GM23338 (cell line): ENCODE results near the gene CTCFL. TPM values are rescaled to one million over a fixed set of nuclear protein-coding genes. Genes with fewer than 3 reads are reported as not detected.

Source experiments
- ATAC-seq: fragments of 200-7000 bp; cut with Tn5 transposase; 3 replicates; pipeline ENCODE4 v1.9.1; 2020
- DNase-seq: peaks from one replicate; pipeline ENCODE4 v3.0.0-alpha.2; 2015; ENCODE audit warnings: low spot score
- H2AFZ ChIP-seq: fragments of 200-600 bp; sonication (generic); 2 replicates; pipeline ENCODE4 v1.8.0; 2016; ENCODE audit warnings: antibody characterized with exemption, mild to moderate bottlenecking, moderate library complexity
- H3F3A ChIP-seq: fragments of 200-600 bp; sonication (generic); replicated peaks from 2 replicates; pipeline ENCODE4 v1.8.0; 2017; ENCODE audit warnings: antibody characterized with exemption, mixed run types, low read depth
- H3K27ac ChIP-seq: fragments of 200-600 bp; sonication (generic); 2 replicates; pipeline ENCODE4 v1.6.1; 2016; ENCODE audit warnings: low read depth
- H3K27me3 ChIP-seq: fragments of 200-600 bp; sonication (generic); 2 replicates; pipeline ENCODE4 v1.8.0; 2016; ENCODE audit warnings: mild to moderate bottlenecking, mixed run types, moderate library complexity; ENCODE audit not compliant: insufficient read depth
- H3K36me3 ChIP-seq: fragments of 200-600 bp; sonication (generic); 2 replicates; pipeline ENCODE4 v1.8.0; 2016; ENCODE audit warnings: mild to moderate bottlenecking; ENCODE audit not compliant: insufficient read depth
- H3K4me1 ChIP-seq: fragments of 200-600 bp; sonication (generic); 2 replicates; pipeline ENCODE4 v1.8.0; 2016; ENCODE audit warnings: mild to moderate bottlenecking, moderate library complexity; ENCODE audit not compliant: insufficient read depth
- H3K4me2 ChIP-seq: fragments of 200-600 bp; sonication (generic); 2 replicates; pipeline ENCODE4 v1.7.1; 2017; ENCODE audit warnings: mixed run types
- H3K4me3 ChIP-seq: fragments of 200-600 bp; sonication (generic); 2 replicates; pipeline ENCODE4 v1.6.1; 2016; ENCODE audit warnings: mixed run types
- H3K79me2 ChIP-seq: fragments of 200-600 bp; sonication (generic); replicated peaks from 2 replicates; pipeline ENCODE4 v1.8.0; 2017; ENCODE audit warnings: mild to moderate bottlenecking; ENCODE audit not compliant: insufficient read depth
- H3K9me2 ChIP-seq: fragments of 200-600 bp; sonication (generic); 2 replicates; pipeline ENCODE4 v1.8.0; 2017; ENCODE audit not compliant: insufficient read depth
- H4K20me1 ChIP-seq: fragments of 200-600 bp; sonication (generic); replicated peaks from 2 replicates; pipeline ENCODE4 v1.8.0; 2017; ENCODE audit warnings: mild to moderate bottlenecking; ENCODE audit not compliant: insufficient read depth
- H3K27ac Mint-ChIP-seq: 2 replicates; pipeline ENCODE4 v1.8.0; 2020; ENCODE audit warnings: inconsistent platforms, mild to moderate bottlenecking, moderate library complexity, mixed read lengths
- H3K27me3 Mint-ChIP-seq: 3 replicates; pipeline ENCODE4 v1.8.0; 2022; ENCODE audit warnings: low read depth, mild to moderate bottlenecking, moderate library complexity, mixed read lengths, inconsistent platforms; ENCODE audit not compliant: insufficient read depth, poor library complexity
- H3K36me3 Mint-ChIP-seq: 3 replicates; pipeline ENCODE4 v1.8.0; 2021; ENCODE audit warnings: low read depth, mild to moderate bottlenecking, inconsistent platforms, moderate library complexity, mixed read lengths
- H3K4me1 Mint-ChIP-seq: 3 replicates; pipeline ENCODE4 v1.8.0; 2020; ENCODE audit warnings: mild to moderate bottlenecking, inconsistent platforms, mixed read lengths
- H3K4me3 Mint-ChIP-seq: 3 replicates; pipeline ENCODE4 v1.8.0; 2021; ENCODE audit warnings: moderate library complexity, mild to moderate bottlenecking, inconsistent platforms, mixed read lengths
- H3K9me3 Mint-ChIP-seq: 3 replicates; pipeline ENCODE4 v1.8.0; 2020; ENCODE audit warnings: moderate library complexity, mild to moderate bottlenecking, inconsistent platforms, mixed read lengths
- CREB1 ChIP-seq: fragments of 250-450 bp; sonication (Bioruptor Pico); IDR thresholded peaks from 2 replicates; pipeline ENCODE4 v1.5.0; 2020; ENCODE audit warnings: low read depth, mild to moderate bottlenecking, moderate library complexity
- EZH2 ChIP-seq: fragments of 200-600 bp; sonication (generic); IDR thresholded peaks from one replicate; pipeline ENCODE4 v1.8.0; 2017; ENCODE audit warnings: antibody characterized with exemption, mild to moderate bottlenecking, low read depth; ENCODE audit not compliant: unreplicated experiment
- JUNB ChIP-seq: IDR thresholded peaks from one replicate; pipeline ENCODE4 v1.6.1; 2016; ENCODE audit warnings: antibody characterized with exemption; ENCODE audit not compliant: unreplicated experiment
- NANOG ChIP-seq: IDR thresholded peaks from 2 replicates; pipeline ENCODE4 v1.6.1; 2016; ENCODE audit warnings: antibody characterized with exemption, borderline replicate concordance
- POLR2AphosphoS5 ChIP-seq: IDR thresholded peaks from 2 replicates; pipeline ENCODE4 v1.6.1; 2016; ENCODE audit warnings: antibody characterized with exemption, low read depth
- STAT1 ChIP-seq: IDR thresholded peaks from one replicate; pipeline ENCODE4 v1.6.1; 2016; ENCODE audit warnings: antibody characterized with exemption; ENCODE audit not compliant: unreplicated experiment
- ZNF114 ChIP-seq: fragments of 250-450 bp; sonication (Bioruptor Pico); IDR thresholded peaks from 2 replicates; pipeline ENCODE4 v1.5.0; 2020; ENCODE audit warnings: mild to moderate bottlenecking, moderate library complexity
- ZNF331 ChIP-seq: fragments of 250-450 bp; sonication (Bioruptor Pico); IDR thresholded peaks from 2 replicates; pipeline ENCODE4 v1.5.0; 2020; ENCODE audit warnings: low read depth, mild to moderate bottlenecking, moderate library complexity
- polyA plus RNA-seq: library from polyadenylated mRNA; unstranded; fragments of >200 nt; fragmentation: Nextera tagmentation; extraction: Ambion mirVana; gene quantifications from 2 replicates; pipeline ENCODE4 v1.2.1, GENCODE V29; 2016
- total RNA-seq: library from RNA; depleted of rRNA; stranded (reverse); fragments of >200 nt; shearing (Covaris generic); gene quantifications from 2 replicates; pipeline ENCODE4 v1.2.3, GENCODE V29; 2014
- TF ChIP-seq, protein P1 (sequence below): fragments of 250-450 bp; sonication (Bioruptor Pico); IDR thresholded peaks from 2 replicates; pipeline ENCODE4 v1.5.0; 2020; ENCODE audit warnings: mild to moderate bottlenecking, moderate library complexity
- TF ChIP-seq, protein P2 (sequence below): IDR thresholded peaks from one replicate; pipeline ENCODE4 v1.6.1; 2018; ENCODE audit warnings: antibody characterized with exemption; ENCODE audit not compliant: unreplicated experiment
- TF ChIP-seq, protein P3 (sequence below), 2 experiments: fragments of 200-600 bp in 1 of 2; sonication (generic) in 1 of 2; conservative IDR thresholded peaks; 2 replicates each; pipeline versions ENCODE4 v1.5.1 to v1.6.1; 2016 to 2017; ENCODE audit warnings: antibody characterized with exemption in 2 of 2, low read depth in 2 of 2, mild to moderate bottlenecking in 2 of 2, moderate library complexity in 1 of 2

The CTCFL gene
- total and polyA plus RNA-seq, 2 experiments from 2014 or later: 0.55 to 1.4 TPM

DNA sequence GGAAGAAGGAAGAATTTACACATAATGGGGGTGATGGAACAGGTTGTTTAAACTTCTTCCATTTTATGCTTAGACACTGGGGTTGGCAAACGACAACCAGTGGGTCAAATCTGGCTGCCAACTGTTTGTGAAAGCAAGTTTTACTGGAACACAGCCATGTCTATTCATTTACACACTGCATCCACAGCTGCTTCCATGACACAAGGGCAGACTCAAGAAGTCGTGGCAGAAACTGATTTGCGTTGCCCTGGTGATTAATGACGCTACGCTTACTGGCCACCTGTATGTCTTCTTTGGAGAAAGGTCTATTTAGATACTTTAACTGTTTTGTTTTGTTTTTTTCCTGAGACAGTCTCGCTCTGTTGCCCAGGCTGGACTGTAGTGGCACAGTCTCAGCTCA lies 19.0 kb downstream of the CTCFL start:
- Mint-ChIP-seq H3K9me3 (no peaks in the 10 kb centered on the region), H3K4me1 (peaks cover 14% of the 10 kb centered on the region), H3K36me3 (no peaks in the 10 kb centered on the region), H3K27ac (no peak overlapping the region), H3K27me3 (peaks cover 7% of the 10 kb centered on the region), H3K4me3 (no peak overlapping the region)
- Histone ChIP-seq H3F3A (no peaks in the 10 kb centered on the region), H4K20me1 (no peaks in the 10 kb centered on the region), H3K4me1 (no peaks in the 10 kb centered on the region), H3K27ac (no peak overlapping the region), H3K9me2 (0 out of 2 replicates have a peak, but pooled peaks cover 3% of the 10 kb centered on the region), H2AFZ (no peak overlapping the region), H3K36me3 (no peaks in the 10 kb centered on the region), H3K4me2 (no peak overlapping the region), H3K27me3 (no peaks in the 10 kb centered on the region), H3K79me2 (no peaks in the 10 kb centered on the region), H3K4me3 (no peak overlapping the region)
- no peak for TF ChIP-seq POLR2AphosphoS5
- TF ChIP-seq EZH2: no peak
- TF ChIP-seq, protein P1, sequence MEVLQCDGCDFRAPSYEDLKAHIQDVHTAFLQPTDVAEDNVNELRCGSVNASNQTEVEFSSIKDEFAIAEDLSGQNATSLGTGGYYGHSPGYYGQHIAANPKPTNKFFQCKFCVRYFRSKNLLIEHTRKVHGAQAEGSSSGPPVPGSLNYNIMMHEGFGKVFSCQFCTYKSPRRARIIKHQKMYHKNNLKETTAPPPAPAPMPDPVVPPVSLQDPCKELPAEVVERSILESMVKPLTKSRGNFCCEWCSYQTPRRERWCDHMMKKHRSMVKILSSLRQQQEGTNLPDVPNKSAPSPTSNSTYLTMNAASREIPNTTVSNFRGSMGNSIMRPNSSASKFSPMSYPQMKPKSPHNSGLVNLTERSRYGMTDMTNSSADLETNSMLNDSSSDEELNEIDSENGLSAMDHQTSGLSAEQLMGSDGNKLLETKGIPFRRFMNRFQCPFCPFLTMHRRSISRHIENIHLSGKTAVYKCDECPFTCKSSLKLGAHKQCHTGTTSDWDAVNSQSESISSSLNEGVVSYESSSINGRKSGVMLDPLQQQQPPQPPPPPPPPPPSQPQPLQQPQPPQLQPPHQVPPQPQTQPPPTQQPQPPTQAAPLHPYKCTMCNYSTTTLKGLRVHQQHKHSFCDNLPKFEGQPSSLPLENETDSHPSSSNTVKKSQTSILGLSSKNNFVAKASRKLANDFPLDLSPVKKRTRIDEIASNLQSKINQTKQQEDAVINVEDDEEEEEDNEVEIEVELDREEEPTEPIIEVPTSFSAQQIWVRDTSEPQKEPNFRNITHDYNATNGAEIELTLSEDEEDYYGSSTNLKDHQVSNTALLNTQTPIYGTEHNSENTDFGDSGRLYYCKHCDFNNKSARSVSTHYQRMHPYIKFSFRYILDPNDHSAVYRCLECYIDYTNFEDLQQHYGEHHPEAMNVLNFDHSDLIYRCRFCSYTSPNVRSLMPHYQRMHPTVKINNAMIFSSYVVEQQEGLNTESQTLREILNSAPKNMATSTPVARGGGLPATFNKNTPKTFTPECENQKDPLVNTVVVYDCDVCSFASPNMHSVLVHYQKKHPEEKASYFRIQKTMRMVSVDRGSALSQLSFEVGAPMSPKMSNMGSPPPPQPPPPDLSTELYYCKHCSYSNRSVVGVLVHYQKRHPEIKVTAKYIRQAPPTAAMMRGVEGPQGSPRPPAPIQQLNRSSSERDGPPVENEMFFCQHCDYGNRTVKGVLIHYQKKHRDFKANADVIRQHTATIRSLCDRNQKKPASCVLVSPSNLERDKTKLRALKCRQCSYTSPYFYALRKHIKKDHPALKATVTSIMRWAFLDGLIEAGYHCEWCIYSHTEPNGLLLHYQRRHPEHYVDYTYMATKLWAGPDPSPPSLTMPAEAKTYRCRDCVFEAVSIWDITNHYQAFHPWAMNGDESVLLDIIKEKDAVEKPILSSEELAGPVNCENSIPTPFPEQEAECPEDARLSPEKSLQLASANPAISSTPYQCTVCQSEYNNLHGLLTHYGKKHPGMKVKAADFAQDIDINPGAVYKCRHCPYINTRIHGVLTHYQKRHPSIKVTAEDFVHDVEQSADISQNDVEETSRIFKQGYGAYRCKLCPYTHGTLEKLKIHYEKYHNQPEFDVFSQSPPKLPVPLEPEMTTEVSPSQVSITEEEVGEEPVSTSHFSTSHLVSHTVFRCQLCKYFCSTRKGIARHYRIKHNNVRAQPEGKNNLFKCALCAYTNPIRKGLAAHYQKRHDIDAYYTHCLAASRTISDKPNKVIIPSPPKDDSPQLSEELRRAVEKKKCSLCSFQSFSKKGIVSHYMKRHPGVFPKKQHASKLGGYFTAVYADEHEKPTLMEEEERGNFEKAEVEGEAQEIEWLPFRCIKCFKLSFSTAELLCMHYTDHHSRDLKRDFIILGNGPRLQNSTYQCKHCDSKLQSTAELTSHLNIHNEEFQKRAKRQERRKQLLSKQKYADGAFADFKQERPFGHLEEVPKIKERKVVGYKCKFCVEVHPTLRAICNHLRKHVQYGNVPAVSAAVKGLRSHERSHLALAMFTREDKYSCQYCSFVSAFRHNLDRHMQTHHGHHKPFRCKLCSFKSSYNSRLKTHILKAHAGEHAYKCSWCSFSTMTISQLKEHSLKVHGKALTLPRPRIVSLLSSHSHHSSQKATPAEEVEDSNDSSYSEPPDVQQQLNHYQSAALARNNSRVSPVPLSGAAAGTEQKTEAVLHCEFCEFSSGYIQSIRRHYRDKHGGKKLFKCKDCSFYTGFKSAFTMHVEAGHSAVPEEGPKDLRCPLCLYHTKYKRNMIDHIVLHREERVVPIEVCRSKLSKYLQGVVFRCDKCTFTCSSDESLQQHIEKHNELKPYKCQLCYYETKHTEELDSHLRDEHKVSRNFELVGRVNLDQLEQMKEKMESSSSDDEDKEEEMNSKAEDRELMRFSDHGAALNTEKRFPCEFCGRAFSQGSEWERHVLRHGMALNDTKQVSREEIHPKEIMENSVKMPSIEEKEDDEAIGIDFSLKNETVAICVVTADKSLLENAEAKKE (CRISPR knock-in tag): no peak
- TF ChIP-seq STAT1: no peak
- TF ChIP-seq, protein P2, sequence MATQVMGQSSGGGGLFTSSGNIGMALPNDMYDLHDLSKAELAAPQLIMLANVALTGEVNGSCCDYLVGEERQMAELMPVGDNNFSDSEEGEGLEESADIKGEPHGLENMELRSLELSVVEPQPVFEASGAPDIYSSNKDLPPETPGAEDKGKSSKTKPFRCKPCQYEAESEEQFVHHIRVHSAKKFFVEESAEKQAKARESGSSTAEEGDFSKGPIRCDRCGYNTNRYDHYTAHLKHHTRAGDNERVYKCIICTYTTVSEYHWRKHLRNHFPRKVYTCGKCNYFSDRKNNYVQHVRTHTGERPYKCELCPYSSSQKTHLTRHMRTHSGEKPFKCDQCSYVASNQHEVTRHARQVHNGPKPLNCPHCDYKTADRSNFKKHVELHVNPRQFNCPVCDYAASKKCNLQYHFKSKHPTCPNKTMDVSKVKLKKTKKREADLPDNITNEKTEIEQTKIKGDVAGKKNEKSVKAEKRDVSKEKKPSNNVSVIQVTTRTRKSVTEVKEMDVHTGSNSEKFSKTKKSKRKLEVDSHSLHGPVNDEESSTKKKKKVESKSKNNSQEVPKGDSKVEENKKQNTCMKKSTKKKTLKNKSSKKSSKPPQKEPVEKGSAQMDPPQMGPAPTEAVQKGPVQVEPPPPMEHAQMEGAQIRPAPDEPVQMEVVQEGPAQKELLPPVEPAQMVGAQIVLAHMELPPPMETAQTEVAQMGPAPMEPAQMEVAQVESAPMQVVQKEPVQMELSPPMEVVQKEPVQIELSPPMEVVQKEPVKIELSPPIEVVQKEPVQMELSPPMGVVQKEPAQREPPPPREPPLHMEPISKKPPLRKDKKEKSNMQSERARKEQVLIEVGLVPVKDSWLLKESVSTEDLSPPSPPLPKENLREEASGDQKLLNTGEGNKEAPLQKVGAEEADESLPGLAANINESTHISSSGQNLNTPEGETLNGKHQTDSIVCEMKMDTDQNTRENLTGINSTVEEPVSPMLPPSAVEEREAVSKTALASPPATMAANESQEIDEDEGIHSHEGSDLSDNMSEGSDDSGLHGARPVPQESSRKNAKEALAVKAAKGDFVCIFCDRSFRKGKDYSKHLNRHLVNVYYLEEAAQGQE: no peak
- no peak for TF ChIP-seq ZNF331 (CRISPR knock-in tag)
- TF ChIP-seq, protein P3, sequence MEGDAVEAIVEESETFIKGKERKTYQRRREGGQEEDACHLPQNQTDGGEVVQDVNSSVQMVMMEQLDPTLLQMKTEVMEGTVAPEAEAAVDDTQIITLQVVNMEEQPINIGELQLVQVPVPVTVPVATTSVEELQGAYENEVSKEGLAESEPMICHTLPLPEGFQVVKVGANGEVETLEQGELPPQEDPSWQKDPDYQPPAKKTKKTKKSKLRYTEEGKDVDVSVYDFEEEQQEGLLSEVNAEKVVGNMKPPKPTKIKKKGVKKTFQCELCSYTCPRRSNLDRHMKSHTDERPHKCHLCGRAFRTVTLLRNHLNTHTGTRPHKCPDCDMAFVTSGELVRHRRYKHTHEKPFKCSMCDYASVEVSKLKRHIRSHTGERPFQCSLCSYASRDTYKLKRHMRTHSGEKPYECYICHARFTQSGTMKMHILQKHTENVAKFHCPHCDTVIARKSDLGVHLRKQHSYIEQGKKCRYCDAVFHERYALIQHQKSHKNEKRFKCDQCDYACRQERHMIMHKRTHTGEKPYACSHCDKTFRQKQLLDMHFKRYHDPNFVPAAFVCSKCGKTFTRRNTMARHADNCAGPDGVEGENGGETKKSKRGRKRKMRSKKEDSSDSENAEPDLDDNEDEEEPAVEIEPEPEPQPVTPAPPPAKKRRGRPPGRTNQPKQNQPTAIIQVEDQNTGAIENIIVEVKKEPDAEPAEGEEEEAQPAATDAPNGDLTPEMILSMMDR (conservative IDR thresholded peaks at IDR 0.05; ENCODE audit: low read depth in 2 of 2): no peak
- no peak for TF ChIP-seq JUNB
- TF ChIP-seq NANOG: no peak
- no peak for TF ChIP-seq CREB1 (CRISPR knock-in tag)
- no peak for TF ChIP-seq ZNF114 (CRISPR knock-in tag)
- ATAC-seq (no peak), DNase-seq (no peak)
